GM12873 (cell line): ENCODE data around the gene TTC34.

ENCODE experiments used
- TF ChIP-seq, protein P1 (sequence below): IDR thresholded peaks from 2 replicates; pipeline ENCODE4 v1.5.1; 2012; ENCODE audit warnings: low read depth, mild to moderate bottlenecking, moderate library complexity, low read length, control low read depth; ENCODE audit not compliant: insufficient read depth; ENCODE audit errors: missing control alignments

The TTC34 gene

DNA sequence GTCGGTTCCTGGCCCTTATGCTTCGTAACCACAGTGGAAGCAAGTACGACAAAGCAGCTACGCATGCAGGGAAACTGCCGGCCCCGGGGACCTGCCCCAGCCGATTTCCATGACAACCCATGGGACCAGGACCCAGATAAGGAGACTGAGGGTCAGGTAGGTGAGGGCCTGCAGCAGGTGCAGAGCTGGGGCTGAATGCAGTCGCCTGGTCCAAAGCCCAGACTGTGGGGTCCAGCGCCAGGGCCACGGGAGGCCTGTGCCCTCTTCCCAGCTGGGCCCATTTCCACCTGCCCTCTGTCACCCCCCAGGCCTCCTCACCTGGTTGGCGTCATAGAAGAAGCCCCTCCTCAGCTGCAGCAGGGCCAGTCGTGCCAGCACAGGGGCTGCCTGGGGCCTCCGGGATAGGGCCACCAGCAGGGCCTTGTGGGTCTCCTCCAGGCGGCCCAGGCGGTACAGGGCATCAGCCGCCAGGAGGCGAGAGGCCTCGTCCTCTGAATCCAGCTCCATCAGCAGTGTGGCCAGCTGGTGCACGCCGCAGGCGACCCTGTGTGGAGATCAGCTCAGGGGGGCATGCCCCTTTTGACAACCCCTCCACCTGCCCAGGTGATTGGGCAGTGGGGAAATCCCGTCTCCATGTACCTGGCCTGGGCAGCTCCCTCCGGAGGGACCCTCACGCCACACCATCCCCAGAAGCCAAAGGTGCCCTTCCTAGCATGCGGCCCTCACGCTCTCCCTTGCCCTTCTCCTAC is 14.2 kb downstream of the TTC34 start:
- TF ChIP-seq, protein P1, sequence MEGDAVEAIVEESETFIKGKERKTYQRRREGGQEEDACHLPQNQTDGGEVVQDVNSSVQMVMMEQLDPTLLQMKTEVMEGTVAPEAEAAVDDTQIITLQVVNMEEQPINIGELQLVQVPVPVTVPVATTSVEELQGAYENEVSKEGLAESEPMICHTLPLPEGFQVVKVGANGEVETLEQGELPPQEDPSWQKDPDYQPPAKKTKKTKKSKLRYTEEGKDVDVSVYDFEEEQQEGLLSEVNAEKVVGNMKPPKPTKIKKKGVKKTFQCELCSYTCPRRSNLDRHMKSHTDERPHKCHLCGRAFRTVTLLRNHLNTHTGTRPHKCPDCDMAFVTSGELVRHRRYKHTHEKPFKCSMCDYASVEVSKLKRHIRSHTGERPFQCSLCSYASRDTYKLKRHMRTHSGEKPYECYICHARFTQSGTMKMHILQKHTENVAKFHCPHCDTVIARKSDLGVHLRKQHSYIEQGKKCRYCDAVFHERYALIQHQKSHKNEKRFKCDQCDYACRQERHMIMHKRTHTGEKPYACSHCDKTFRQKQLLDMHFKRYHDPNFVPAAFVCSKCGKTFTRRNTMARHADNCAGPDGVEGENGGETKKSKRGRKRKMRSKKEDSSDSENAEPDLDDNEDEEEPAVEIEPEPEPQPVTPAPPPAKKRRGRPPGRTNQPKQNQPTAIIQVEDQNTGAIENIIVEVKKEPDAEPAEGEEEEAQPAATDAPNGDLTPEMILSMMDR, result no peak

DNA sequence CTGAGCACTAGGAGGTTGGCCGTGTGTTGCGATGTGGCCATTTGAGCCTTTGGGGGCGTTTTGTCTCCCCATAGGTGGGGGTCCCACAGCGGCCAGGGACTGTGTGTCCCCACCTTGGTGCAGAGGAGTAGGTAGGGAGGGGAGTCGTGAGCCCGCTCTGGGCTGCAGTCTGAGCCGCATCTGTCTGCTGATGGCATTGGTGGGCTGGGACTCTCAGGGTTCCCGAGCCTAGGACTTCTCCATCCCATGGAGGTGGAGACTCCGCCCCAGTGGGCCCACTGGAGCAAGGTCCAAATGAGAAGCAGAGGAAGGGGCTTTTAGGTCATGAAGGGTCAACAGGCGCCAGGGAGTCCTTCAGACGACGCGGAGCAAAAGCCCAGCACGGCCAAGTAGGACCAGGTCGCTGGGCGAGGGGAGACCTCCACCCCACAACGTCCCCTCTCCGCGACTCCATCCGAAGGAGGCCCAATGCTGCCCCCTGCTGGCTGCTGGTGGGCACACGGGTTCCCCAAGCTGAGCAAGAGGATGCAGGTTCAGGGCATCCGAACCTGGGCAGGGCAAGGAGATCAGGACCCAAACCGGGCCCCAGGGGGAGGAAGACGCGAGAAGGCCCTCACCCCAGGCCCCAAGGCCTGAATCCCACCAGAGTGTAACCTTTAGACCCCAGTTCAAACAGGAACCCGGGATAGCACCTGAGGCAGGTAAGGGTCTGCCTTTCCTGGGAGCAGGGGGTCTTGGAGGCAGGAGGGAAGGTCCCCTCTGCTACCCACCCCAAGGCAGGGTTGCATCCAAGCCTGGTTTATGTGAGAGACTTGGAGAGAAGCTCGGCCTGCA is 14.9 kb downstream of the TTC34 start:
- TF ChIP-seq, protein P1, result peak; percentile 81

DNA sequence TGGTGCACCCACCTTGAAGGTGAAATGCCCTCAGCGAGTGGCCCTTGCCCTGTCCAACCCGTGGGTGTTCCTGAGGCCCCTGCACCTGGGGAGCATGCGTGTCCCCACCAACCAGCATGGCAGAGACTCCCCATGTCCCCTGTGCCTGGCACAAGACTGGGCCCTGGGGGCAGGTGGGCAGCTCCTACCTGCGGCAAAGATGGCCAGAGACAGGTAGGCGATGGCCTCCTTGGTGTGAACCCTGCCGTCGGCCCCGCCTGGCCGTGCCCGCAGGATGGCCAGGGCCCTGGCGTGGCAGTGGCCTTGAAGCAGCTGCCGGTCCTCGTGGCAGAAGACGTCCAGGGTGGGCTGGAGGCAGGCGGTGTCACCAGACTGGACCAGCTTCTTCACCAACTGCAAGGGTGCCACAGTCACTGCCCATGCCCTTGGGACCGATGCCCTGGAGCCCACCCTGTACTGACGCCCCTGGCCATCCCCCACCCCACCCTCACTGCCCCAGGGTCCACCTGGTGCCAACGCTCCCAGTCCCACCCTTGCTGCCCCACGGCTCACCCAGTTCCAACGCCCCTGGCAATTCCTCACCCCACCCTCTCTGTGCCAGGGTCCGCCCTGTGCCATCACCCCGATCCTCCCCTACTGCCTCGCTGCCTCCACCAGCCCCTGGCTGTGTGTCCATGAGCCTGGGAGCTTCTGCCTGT is 15.7 kb downstream of the TTC34 start:
- TF ChIP-seq, protein P1, result no peak

DNA sequence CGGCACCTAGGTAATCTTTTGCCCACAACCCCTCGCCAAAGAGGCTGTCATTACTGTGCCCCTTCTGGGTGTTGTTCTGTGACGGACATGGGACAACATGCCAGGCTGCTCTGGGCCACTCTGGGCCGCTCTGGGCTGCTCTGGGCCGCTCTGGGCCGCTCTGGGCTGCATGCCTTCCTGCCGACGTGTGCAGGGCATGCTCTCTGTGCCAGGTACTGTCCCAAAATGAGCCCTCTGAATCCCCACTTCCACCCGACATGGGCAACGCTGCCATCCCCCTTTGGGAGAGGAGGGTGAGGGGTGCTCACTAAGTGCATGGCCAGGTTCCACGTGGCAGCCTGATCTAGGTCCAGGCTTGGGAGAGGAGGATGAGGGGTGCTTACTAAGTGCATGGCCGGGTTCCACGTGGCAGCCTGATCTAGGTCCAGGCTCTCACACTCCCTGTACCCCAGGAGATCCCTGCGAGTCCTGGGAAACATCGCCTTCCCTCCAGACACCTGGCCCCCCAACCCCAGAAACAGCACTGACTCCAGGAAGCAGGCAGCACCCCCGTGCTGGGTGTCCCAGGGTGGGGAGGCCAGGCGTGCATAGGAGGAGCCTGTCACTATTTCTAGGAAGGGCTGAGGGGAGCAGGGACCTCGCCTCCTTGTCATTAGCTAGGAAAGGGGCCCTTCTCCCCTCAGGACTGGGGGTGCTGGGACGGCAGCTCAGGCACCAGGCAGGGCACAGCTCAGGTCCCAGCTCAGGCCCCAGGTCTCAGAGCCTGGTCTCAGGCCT is 16.5 kb downstream of the TTC34 start:
- TF ChIP-seq, protein P1, result no peak

DNA sequence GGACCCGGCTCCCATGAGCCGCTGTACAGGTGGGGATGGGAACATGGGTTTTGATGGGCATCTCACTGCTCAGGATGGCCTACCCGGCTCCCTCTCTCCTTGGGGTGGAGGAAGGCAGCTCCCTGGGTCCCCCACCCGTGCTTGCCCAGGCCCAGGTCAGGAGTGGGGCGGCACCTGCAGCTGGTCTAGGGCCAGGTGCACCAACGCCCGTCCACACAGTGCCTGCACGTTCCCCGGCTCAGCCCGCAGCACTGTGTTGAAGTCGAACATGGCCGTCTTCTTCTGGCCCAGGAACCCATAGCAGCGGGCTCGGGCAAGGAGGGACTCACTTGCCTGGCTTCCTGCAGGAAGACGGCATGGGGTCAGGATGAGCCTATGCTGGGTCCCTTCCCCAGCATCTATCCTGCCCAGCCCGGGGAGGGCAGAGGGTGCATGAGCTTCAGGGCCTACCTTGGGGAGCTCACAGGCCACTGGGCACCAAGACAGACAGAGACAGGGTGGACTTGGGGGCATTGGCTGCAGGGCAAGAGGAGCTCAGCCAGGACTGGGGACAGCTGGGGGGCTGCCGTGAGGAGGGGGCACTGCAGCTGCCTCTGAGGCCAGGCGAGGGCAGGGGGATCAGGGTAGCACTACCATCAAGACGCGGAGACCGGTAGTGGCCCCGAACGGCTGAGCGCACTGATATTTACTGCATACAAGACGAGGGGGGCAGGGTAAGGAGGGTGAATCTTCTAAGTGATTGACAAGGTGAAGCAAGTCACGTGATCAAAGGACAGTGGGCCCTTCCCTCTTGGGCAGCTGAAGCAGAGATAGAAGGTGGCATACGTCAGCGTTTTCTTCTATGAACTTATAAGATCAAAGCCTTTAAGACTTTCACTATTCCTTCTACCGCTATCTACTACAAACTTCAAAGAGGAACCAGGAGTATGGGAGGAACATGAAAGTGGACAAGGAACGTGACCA is 17.8 kb downstream of the TTC34 start:
- TF ChIP-seq, protein P1, result no peak

DNA sequence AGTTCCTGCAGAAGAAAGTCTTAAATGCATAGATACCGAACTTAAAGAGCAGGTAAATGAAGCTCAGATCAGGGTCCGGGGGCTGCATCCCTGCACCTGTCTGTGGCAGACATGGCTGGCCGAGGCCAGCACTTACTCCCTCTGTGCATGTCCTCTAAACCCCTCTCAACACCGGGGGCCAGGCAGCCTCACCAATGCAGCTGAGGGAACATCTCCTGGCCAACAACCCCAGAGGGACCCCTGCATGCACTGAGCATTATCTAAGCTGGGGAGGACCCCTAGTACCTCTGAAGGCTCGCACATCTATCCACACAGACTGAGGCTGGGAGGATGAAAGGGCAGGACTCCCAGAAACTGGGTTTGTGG is 18.4 kb downstream of the TTC34 start:
- TF ChIP-seq, protein P1, result no peak
